C4-2B (cell line): ENCODE results near the gene COG5.

Source experiments
- H3K27ac ChIP-seq: fragments of 450-650 bp; 2 replicates; pipeline ENCODE4 v1.5.1; 2017
- ZFX ChIP-seq: fragments of 450-650 bp; IDR thresholded peaks from 2 replicates; pipeline ENCODE4 v1.6.1; 2017
- TF ChIP-seq, protein P1 (sequence below): fragments of 450-650 bp; conservative IDR thresholded peaks from 2 replicates; pipeline ENCODE4 v1.5.1; 2017; ENCODE audit warnings: mild to moderate bottlenecking

Gene COG5

DNA sequence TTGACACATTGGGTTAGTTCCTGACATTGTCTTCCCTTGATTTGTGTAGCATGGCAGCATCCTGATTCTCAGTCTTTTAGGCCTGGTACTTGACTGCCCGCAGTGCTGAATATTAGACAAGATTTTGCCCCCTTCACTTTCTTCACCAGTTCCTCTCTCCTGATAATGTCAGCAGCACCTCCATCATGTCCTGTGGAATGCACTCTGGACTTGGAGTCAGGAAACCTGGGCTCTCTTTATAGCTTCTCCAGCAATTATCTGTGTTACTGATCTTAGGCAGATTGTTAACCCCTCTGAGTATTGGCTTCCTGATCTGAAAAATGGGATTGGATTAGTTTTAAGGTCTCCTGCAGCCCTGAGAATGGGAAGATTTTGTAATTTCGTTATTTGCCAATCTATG is 375.9 kb downstream of the COG5 start:
- TF ChIP-seq, protein P1, sequence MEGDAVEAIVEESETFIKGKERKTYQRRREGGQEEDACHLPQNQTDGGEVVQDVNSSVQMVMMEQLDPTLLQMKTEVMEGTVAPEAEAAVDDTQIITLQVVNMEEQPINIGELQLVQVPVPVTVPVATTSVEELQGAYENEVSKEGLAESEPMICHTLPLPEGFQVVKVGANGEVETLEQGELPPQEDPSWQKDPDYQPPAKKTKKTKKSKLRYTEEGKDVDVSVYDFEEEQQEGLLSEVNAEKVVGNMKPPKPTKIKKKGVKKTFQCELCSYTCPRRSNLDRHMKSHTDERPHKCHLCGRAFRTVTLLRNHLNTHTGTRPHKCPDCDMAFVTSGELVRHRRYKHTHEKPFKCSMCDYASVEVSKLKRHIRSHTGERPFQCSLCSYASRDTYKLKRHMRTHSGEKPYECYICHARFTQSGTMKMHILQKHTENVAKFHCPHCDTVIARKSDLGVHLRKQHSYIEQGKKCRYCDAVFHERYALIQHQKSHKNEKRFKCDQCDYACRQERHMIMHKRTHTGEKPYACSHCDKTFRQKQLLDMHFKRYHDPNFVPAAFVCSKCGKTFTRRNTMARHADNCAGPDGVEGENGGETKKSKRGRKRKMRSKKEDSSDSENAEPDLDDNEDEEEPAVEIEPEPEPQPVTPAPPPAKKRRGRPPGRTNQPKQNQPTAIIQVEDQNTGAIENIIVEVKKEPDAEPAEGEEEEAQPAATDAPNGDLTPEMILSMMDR: no peak
- TF ChIP-seq ZFX: no peak
- H3K27ac ChIP-seq: no peak overlapping the region

DNA sequence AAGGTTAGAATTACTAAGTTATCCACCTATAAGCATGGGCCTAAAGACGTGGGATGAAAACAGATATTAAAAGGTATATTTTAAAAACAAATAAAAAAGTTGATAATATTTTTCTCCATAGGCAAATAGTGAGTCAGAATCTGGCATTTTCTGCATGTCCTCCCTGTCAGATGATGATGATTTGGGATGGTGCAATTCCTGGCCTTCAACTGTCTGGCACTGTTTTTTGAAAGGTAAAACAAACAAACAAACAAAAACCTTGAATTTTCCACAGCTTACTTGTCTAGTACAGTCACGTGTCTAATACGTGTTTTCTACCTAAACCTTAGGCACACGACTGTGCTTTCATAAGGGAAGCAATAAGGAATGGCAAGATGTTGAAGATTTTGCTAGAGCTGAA is 377.5 kb downstream of the COG5 start:
- H3K27ac ChIP-seq: no peak overlapping the region
- no peak for TF ChIP-seq ZFX
- TF ChIP-seq, protein P1: no peak

DNA sequence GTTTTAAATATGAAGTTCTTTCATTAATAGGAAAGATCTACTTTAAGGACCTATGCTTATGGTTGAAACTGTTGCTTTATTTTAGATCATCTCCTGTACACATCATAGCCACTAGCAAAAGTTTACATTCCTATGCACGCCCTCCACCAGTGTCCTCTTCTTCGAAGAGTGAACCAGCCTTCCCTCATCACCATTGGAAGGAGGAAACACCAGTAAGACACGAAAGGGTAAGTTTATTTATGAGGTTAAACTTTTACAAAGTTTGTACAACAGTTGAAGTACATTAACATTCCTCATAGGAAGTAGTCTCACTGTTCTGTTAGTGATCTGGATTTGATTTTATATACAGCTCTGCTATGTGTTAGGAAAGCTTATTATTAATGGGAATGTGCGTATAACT is 378.0 kb downstream of the COG5 start:
- TF ChIP-seq, protein P1: no peak
- TF ChIP-seq ZFX: no peak
- no peak overlapping the region for H3K27ac ChIP-seq

DNA sequence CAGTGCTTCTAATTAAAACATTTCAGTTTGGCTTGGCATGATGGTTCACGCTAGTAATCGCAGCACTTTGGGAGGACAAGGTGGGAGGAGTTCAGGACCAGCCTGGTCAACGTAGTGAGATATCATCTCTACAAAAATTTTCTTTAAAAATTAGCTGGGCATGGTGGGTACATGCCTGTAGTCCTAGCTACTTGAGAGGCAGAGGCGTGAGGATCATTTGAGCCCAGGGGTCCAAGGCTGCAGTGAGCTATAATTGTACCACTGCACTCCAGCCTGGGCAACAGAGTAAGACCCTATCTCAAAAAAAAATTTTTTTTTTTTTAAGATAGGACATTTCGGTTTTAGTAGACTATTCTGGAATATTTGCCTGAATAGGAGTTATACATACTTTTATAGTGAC is 382.5 kb downstream of the COG5 start:
- no peak overlapping the region for H3K27ac ChIP-seq
- TF ChIP-seq, protein P1: no peak

DNA sequence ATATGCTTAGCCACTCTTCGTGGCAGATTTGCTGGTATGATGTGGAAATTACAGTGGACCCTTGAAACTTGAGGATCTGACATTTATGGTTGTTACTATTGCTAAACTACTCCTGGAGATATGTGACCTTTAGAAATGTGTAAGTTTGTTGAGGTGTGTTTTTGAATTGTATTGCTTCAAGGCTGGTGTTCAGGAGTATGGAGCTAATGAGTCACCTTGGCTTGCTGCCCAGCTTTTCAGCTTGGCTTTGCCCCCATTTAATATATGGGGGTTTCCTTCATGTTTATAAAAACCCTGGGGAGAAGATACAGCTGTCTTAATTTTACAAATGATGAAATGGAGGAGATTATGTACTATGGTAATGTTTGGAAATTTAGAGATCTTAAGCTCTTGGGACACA is 383.3 kb downstream of the COG5 start:
- TF ChIP-seq ZFX: no peak
- TF ChIP-seq, protein P1: no peak
- H3K27ac ChIP-seq: no peak overlapping the region

DNA sequence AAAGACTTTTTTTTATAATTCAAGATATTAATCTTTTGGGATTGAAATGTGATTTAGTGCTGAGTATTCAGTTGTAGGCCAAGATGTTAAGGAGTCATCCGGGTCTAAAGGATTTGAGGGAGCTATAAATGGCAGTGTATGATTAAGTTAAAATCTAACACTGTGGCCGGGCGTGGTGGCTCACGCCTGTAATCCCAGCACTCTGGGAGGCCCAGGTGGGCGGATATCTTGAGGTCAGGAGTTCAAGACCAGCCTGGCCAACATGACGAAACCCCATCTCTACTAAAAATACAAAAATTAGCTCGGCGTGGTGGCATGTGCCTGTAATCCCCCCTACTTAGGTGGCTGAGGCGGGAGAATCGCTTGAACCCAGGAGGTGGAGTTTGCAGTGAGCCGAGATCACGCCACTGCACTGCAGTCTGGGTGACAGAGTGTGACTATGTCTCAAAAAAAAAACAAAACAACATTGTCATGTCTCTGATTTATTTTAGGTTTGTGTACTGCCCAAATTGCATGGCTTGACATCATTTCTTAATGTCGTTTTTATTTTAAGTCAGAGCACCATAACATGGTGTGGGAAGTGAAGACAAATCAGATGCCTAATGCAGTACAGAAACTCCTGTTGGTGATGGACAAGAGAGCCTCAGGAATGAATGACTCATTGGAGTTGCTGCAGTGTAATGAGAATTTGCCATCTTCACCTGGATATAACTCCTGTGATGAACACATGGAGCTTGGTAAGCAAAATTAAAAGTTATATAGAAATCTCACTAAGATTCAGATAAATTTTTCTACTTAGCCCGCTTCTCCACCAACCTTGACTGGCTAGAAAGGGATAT is 384.2 kb downstream of the COG5 start:
- H3K27ac ChIP-seq: no peak overlapping the region
- TF ChIP-seq, protein P1: no peak
- TF ChIP-seq ZFX: no peak

DNA sequence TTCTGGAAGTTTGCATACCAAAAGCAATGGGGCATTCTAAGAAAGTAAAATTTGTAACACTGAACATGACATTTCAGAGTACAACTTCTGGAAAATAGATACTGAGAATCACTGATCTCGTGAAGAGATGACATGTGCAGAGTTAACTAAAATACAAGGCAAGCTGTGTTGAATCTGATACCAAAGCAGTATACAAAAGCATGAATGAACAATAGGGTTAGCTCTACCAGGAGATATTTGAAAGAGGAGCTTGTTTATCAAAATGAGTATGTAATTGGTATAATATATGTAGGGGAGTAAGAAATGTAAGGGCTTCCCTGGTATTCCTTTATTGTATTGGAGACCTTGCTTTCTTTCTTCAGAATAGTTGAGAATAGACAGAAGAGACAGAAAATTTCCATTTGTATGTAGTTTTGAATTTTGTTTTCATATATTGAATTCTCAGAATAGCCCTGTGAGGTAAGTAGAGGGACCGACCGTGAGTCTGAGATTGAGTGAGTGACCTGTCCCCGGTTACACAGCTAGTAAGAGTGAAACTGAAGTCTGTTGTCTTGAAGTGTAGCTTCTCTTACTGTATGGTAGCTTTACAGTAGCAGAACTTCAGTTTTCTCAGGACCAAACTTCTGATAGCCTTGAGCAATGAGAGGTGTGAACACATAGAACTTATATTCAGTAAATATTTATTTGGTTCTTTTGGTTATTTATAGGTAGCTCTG is 389.9 kb downstream of the COG5 start:
- no peak overlapping the region for H3K27ac ChIP-seq
- TF ChIP-seq, protein P1: no peak
- no peak for TF ChIP-seq ZFX
